Right lobe of liver (tissue), 6 donors: ENCODE data around the gene GALNT16. TPM values are rescaled to one million over a fixed set of nuclear protein-coding genes. Genes with fewer than 3 reads are reported as not detected.

Experiments used
- ATAC-seq, 4 donors: fragments of 200-7000 bp; cut with Tn5 transposase; one replicate each; pipeline ENCODE4 v1.9.1; 2020; ENCODE audit warnings: mild to moderate bottlenecking in 4 of 4, moderate library complexity in 4 of 4
- DNase-seq, 3 donors: peaks; one replicate each; pipeline ENCODE4 v3.0.0-alpha.2; 2020
- H3K27ac ChIP-seq, 3 donors: fragments of 200-600 bp; one replicate each; pipeline ENCODE4 v1.8.0; 2022
- H3K27me3 ChIP-seq, 2 donors: fragments of 200-600 bp; one replicate each; pipeline ENCODE4 v1.8.0; 2022
- H3K36me3 ChIP-seq, 4 donors: fragments of 200-600 bp; sonication (generic) in 1 of 4; one replicate each; pipeline versions ENCODE4 v1.5.1 to v1.8.0; 2017 to 2022; ENCODE audit warnings: control low read depth in 1 of 4
- H3K4me1 ChIP-seq, 4 donors: fragments of 200-600 bp; sonication (generic) in 1 of 4; one replicate each; pipeline versions ENCODE4 v1.5.1 to v1.8.0; 2017 to 2022; ENCODE audit warnings: control low read depth in 1 of 4
- H3K4me3 ChIP-seq, 3 donors: fragments of 200-600 bp; one replicate each; pipeline ENCODE4 v1.8.0; 2022
- H3K9me3 ChIP-seq, 4 donors: fragments of 200-600 bp; sonication (generic) in 1 of 4; one replicate each; pipeline versions ENCODE4 v1.5.1 to v1.8.0; 2017 to 2022; ENCODE audit warnings: control low read depth in 1 of 4
- CTCF ChIP-seq, 4 donors: fragments of 200-600 bp in 3 of 4; fragments of 450-650 bp in 1 of 4; IDR thresholded peaks; one replicate each; pipeline versions ENCODE4 v1.5.1 to v1.8.0; 2016 to 2022; ENCODE audit warnings: antibody characterized with exemption in 4 of 4, mild to moderate bottlenecking in 2 of 4
- POLR2A ChIP-seq: fragments of 450-650 bp; IDR thresholded peaks from one replicate; pipeline ENCODE4 v1.6.1; 2017; ENCODE audit warnings: antibody characterized with exemption, mild to moderate bottlenecking
- WGBS: methylation state at CpG from one replicate; pipeline ENCODE4 v1.1.6; 2018; ENCODE audit warnings: low coverage, low lambda C conversion rate; ENCODE audit not compliant: insufficient coverage; ENCODE audit errors: missing lambda C conversion rate; 5-methylcytosine and 5-hydroxymethylcytosine counted together
- intact Hi-C, 2 donors: fragments of 100-400 bp; cut with DNase I; formaldehyde crosslinking; loops; one replicate each; pipeline versions ENCODE4 v1.11.2 to v1.14.1; 2022
- total RNA-seq, 6 experiments: library from RNA; depleted of rRNA in 2 of 6; stranded (reverse); fragments of >200 nt in 2 of 6; fragmentation: NEBNext Ultra II Directional in 3 of 6; extraction: Animal tissue kit (Norgen Biotek cat#: 25700) in 3 of 6; gene quantifications; one replicate each; pipeline versions ENCODE4 v1.1.0 to v1.2.4, GENCODE V29; 2016 to 2023
- donor health status: DM: no; HTN: yes; CAD: no.
- donor health status: DM: no; HTN: no; CAD: no.
- donor health status: DM: no; HTN: no; CAD: no.
- donor health status: DM: no; HTN: yes; CAD: no.
- donor health status: DM: no; HTN: yes; CAD: no.

Gene GALNT16
- total RNA-seq, 6 experiments from 2014 or later = 0.37 to 1.7 (median 0.94) TPM

- H3K4me3 ChIP-seq = no peak overlapping the region
- no peak for TF ChIP-seq POLR2A
- TF ChIP-seq CTCF (IDR thresholded peaks at IDR 0.05) = no peak
- ATAC-seq (no peak), DNase-seq (peak in 1 of 3 donors; percentile 23)
- 61% methylated on average over 2 of the region's 5 CpGs for WGBS
- intact Hi-C loops = no loop called here
- no peak overlapping the region for H3K27ac ChIP-seq
- no peaks in the 10 kb centered on the region for H3K27me3 ChIP-seq
- H3K36me3 ChIP-seq = no peaks in the 10 kb centered on the region
- no peaks in the 10 kb centered on the region for H3K9me3 ChIP-seq
- no peaks in the 10 kb centered on the region for H3K4me1 ChIP-seq
These were observed 67.5 kb downstream of the GALNT16 start for GRCh38 chr14:69327507-69327906.

GRCh38 chr14:69328317-69328716 is 68.4 kb downstream of the GALNT16 start:
- Histone ChIP-seq H3K27me3 (no peaks in the 10 kb centered on the region), H3K4me1 (no peaks in the 10 kb centered on the region), H3K36me3 (no peaks in the 10 kb centered on the region), H3K4me3 (no peak overlapping the region), H3K27ac (no peak overlapping the region), H3K9me3 (no peaks in the 10 kb centered on the region)
- WGBS = no CpG with 5 or more reads among the region's 15 CpGs
- DNase-seq (peak in 1 of 3 donors; percentile 41), ATAC-seq (no peak)
- intact Hi-C loops = no loop called here
- no peak for TF ChIP-seq CTCF (IDR thresholded peaks at IDR 0.05)
- no peak for TF ChIP-seq POLR2A

- no peaks in the 10 kb centered on the region for H3K9me3 ChIP-seq
- H3K27me3 ChIP-seq = no peaks in the 10 kb centered on the region
- no peaks in the 10 kb centered on the region for H3K4me1 ChIP-seq
- DNase-seq (peak in 1 of 3 donors; percentile 2), ATAC-seq (no peak)
- no peaks in the 10 kb centered on the region for H3K36me3 ChIP-seq
- no peak overlapping the region for H3K27ac ChIP-seq
- 62% methylated on average over 4 of the region's 6 CpGs for WGBS
- intact Hi-C loops = no loop called here
- TF ChIP-seq POLR2A = no peak
- TF ChIP-seq CTCF (IDR thresholded peaks at IDR 0.05) = no peak
- no peak overlapping the region for H3K4me3 ChIP-seq
These were observed 68.8 kb downstream of the GALNT16 start for GRCh38 chr14:69328765-69329164.

- H3K4me3 ChIP-seq = no peak overlapping the region
- WGBS = 48% methylated on average over 3 of the region's 4 CpGs
- intact Hi-C loops = no loop called here
These were observed 71.2 kb downstream of the GALNT16 start for GRCh38 chr14:69331206-69331605.

More at GRCh38 chr14:69331206-69331605, 71.2 kb downstream of the GALNT16 start:
- ATAC-seq (no peak), DNase-seq (peak in 1 of 3 donors; percentile 15)
- no peaks in the 10 kb centered on the region for H3K27me3 ChIP-seq
- H3K27ac ChIP-seq = no peak overlapping the region
- no peaks in the 10 kb centered on the region for H3K36me3 ChIP-seq
- TF ChIP-seq CTCF (IDR thresholded peaks at IDR 0.05) = no peak
- TF ChIP-seq POLR2A = no peak
- H3K4me1 ChIP-seq = no peaks in the 10 kb centered on the region
- no peaks in the 10 kb centered on the region for H3K9me3 ChIP-seq
